NB4 (cell line): ENCODE data around the gene GRK6.

Experiments used
- DNase-seq: peaks from one replicate; pipeline ENCODE4 v3.0.0; 2010; ENCODE audit warnings: low read depth
- H3K4me3 ChIP-seq: one replicate; pipeline ENCODE4 v1.5.1; 2011; ENCODE audit warnings: mild to moderate bottlenecking, low read depth, low read length, moderate library complexity
- MYC ChIP-seq: IDR thresholded peaks from 2 replicates; pipeline ENCODE4 v1.6.1; 2011; ENCODE audit warnings: low read depth, low read length
- POLR2A ChIP-seq: IDR thresholded peaks from 2 replicates; pipeline ENCODE4 v1.6.1; 2011; ENCODE audit warnings: mild to moderate bottlenecking; ENCODE audit not compliant: insufficient read length; ENCODE audit errors: extremely low read depth
- TF ChIP-seq, protein P1 (sequence below): IDR thresholded peaks from 2 replicates; pipeline ENCODE4 v1.6.1; 2011; ENCODE audit warnings: low read depth, low read length
- TF ChIP-seq, protein P2 (sequence below): IDR thresholded peaks from one replicate; pipeline ENCODE4 v1.5.1; 2012; ENCODE audit warnings: low read depth, low read length

Gene GRK6

DNA sequence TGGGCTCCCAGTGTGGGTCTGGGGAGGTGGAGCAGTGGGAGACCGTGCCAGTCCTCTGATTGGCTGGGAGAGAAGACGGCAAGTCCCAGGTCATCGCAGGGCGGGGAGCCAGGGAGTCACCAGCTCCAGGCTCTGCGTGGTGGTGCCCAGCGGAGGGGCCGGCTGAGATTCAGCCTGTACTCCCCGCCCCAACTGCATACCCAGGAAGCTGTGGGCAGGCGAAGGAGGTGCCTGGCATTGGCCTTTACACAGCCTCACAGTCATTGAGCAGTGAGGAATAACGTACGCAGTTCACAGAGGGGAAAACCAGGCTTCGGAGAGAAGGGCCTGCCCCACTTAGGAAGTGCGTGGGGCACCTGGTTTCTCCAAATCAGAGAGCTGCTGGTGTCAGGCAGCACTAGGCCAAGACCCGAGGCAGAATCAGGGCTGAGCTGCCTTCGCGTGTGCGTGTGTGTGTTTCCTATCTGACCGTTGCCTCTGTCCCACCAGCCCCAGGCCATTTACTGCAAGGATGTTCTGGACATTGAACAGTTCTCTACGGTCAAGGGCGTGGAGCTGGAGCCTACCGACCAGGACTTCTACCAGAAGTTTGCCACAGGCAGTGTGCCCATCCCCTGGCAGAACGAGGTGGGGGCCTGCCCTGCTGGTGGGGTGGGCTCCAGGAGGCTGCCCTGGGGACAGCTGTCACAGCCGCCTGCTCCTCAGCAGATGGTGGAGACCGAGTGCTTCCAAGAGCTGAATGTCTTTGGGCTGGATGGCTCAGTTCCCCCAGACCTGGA lies 13.9 kb downstream of the GRK6 start:
- no peak for DNase-seq
- no peak overlapping the region for H3K4me3 ChIP-seq
- TF ChIP-seq POLR2A, result no peak
- TF ChIP-seq, protein P1, sequence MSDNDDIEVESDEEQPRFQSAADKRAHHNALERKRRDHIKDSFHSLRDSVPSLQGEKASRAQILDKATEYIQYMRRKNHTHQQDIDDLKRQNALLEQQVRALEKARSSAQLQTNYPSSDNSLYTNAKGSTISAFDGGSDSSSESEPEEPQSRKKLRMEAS, result no peak
- TF ChIP-seq, protein P2, sequence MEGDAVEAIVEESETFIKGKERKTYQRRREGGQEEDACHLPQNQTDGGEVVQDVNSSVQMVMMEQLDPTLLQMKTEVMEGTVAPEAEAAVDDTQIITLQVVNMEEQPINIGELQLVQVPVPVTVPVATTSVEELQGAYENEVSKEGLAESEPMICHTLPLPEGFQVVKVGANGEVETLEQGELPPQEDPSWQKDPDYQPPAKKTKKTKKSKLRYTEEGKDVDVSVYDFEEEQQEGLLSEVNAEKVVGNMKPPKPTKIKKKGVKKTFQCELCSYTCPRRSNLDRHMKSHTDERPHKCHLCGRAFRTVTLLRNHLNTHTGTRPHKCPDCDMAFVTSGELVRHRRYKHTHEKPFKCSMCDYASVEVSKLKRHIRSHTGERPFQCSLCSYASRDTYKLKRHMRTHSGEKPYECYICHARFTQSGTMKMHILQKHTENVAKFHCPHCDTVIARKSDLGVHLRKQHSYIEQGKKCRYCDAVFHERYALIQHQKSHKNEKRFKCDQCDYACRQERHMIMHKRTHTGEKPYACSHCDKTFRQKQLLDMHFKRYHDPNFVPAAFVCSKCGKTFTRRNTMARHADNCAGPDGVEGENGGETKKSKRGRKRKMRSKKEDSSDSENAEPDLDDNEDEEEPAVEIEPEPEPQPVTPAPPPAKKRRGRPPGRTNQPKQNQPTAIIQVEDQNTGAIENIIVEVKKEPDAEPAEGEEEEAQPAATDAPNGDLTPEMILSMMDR, result no peak
- TF ChIP-seq MYC, result no peak

- TF ChIP-seq, protein P1, result no peak
- TF ChIP-seq, protein P2, result no peak
- no peak for TF ChIP-seq POLR2A
- no peak for TF ChIP-seq MYC
- no peak for DNase-seq
- H3K4me3 ChIP-seq, result no peak overlapping the region
Measured at GRCh38 chr5:177440990-177441780, 14.7 kb downstream of the GRK6 start.

GRCh38 chr5:177442066-177442826 lies 15.8 kb downstream of the GRK6 start:
- DNase-seq, result no peak
- TF ChIP-seq MYC (no peak), POLR2A (no peak)
- TF ChIP-seq, protein P2, result no peak
- TF ChIP-seq, protein P1, result no peak
- H3K4me3 ChIP-seq, result no peak overlapping the region

DNA sequence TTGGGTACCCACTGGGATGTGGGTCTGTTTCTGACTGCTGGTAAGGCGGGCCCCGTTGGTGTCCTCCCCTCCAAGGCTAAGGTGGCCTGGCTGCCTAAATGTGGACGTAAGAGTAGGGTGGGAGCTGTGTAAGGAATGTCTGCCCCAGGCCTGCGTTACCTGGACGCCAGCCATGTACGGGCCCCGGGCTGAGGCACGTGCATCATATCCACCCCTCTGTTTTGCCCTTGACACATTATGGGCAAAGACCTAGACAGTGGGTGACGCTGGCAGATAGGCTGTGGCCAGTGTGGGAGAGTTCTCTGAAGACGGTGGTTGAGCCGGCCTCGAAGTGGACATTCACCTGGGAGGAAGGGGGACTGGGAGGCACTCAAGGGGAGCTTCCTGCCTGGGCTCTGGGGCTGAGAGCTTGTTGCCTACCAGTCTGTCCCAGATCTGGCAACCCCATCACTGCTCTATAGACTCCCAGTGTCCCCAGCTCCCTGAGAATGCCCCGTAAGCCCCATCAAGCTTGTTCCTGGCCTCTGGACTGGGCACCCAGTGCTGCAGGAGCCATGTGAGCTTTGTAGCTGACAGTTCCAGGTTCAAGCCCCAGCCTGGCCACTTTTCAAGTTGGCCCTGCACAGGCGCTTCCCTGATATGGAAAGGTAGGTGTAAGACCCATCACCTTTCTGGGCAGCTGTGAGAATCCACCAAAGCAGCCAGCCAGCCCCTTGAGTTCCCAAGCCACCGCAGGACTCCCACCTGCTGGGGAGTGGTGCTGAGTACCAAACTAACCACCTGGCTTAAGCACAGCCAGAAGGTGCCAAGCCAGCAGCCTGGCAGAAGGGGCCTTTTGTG lies 16.9 kb downstream of the GRK6 start:
- TF ChIP-seq, protein P2, result no peak
- TF ChIP-seq MYC (no peak), POLR2A (no peak)
- TF ChIP-seq, protein P1, result no peak
- H3K4me3 ChIP-seq, result no peak overlapping the region

More for the DNA sequence above, 16.9 kb downstream of the GRK6 start:
- no peak for DNase-seq
